Measurements from ENCODE around the gene COX7A1. TPM values are rescaled to one million over a fixed set of nuclear protein-coding genes. Genes with fewer than 3 reads are reported as not detected.

COX7A1 gene
- total RNA-seq, 2 donors from 2014 or later: 6.5 to 28.8 TPM

- H3K27me3 ChIP-seq (replicated peaks; ENCODE audit: insufficient read depth): no peaks in the 10 kb centered on the region
- intact Hi-C loops (cut with DNase I): no loop called here
- H3K9me3 ChIP-seq: no peaks in the 10 kb centered on the region
- no peak overlapping the region for H3K27ac ChIP-seq
- TF ChIP-seq CTCF (IDR thresholded peaks at IDR 0.05) (no peak), POLR2AphosphoS5 (IDR thresholded peaks at IDR 0.05) (no peak), POLR2A (IDR thresholded peaks at IDR 0.05) (no peak)
- peaks cover 11 to 20% of the 10 kb centered on the region in 2 donors for H3K36me3 ChIP-seq
- whole genome bisulfite sequencing: 91% methylated on average over 14 of the region's 14 CpGs
- H3K4me3 ChIP-seq: no peak overlapping the region
- H3K4me1 ChIP-seq (replicated peaks): peaks cover 6% of the 10 kb centered on the region
- DNase-seq (ENCODE audit: low spot score): no peak
These were observed 10.2 kb downstream of the COX7A1 start for GRCh38 chr19:36142046-36142445.

- DNase-seq (ENCODE audit: low spot score): peak; percentile 84
- WGBS: 26% methylated on average over 33 of the region's 42 CpGs
- peak overlapping the region; percentile 59 to 87 for H3K4me3 ChIP-seq
- H3K36me3 ChIP-seq: peaks cover 11 to 15% of the 10 kb centered on the region in 2 donors
- intact Hi-C loops (cut with DNase I): no loop called here
- H3K27me3 ChIP-seq (replicated peaks; ENCODE audit: insufficient read depth): no peaks in the 10 kb centered on the region
- no peaks in the 10 kb centered on the region for H3K9me3 ChIP-seq
- TF ChIP-seq CTCF (IDR thresholded peaks at IDR 0.05): no peak
- TF ChIP-seq POLR2A (IDR thresholded peaks at IDR 0.05): peak; percentile 77
- peak; percentile 78 for TF ChIP-seq POLR2AphosphoS5 (IDR thresholded peaks at IDR 0.05)
- peaks cover 11% of the 10 kb centered on the region for H3K4me1 ChIP-seq (replicated peaks)
- peak overlapping the region; percentile 92 to 96 for H3K27ac ChIP-seq
These were observed 11.0 kb downstream of the COX7A1 start for GRCh38 chr19:36141039-36141927.

- peak overlapping the region; percentile 92 to 96 for H3K27ac ChIP-seq
- no peaks in the 10 kb centered on the region for H3K9me3 ChIP-seq
- H3K4me1 ChIP-seq (replicated peaks): peaks cover 12% of the 10 kb centered on the region
- peaks cover 3 to 7% of the 10 kb centered on the region in 2 donors for H3K36me3 ChIP-seq
- TF ChIP-seq POLR2A (IDR thresholded peaks at IDR 0.05) (no peak), CTCF (IDR thresholded peaks at IDR 0.05) (no peak), POLR2AphosphoS5 (IDR thresholded peaks at IDR 0.05) (no peak)
- intact Hi-C loops (cut with DNase I): no loop called here
- under 1% methylated on average over 31 of the region's 31 CpGs for WGBS
- peak; percentile 30 for DNase-seq (ENCODE audit: low spot score)
- H3K27me3 ChIP-seq (replicated peaks; ENCODE audit: insufficient read depth): no peaks in the 10 kb centered on the region
- H3K4me3 ChIP-seq: peak overlapping the region; percentile 59 to 87
These were observed 11.8 kb downstream of the COX7A1 start for GRCh38 chr19:36140304-36141038.

GRCh38 chr19:36139473-36140303 lies 12.6 kb downstream of the COX7A1 start, which contains the start of gene CAPNS1:
Gene CAPNS1, plus strand, starts transcription at chr19:36140066. Its CDS starts 946 bp downstream, at chr19:36141012.
- 1% methylated on average over 55 of the region's 75 CpGs for WGBS
- peak; percentile 97 for DNase-seq (ENCODE audit: low spot score)
- peaks cover 3 to 6% of the 10 kb centered on the region in 2 donors for H3K36me3 ChIP-seq
- H3K27ac ChIP-seq: peak within 1 kb of the TSS; percentile 92 to 96
- intact Hi-C loops (cut with DNase I): no loop called here
- H3K4me3 ChIP-seq: peak within 1 kb of the TSS; percentile 59 to 87
- H3K27me3 ChIP-seq (replicated peaks; ENCODE audit: insufficient read depth): no peaks in the 10 kb centered on the region
- no peaks in the 10 kb centered on the region for H3K9me3 ChIP-seq
- peak in 1 of 4 experiments; percentile 5 for TF ChIP-seq CTCF (IDR thresholded peaks at IDR 0.05)
- TF ChIP-seq POLR2AphosphoS5 (IDR thresholded peaks at IDR 0.05): peak; percentile 94
- TF ChIP-seq POLR2A (IDR thresholded peaks at IDR 0.05): peak; percentile 98
- peaks cover 12% of the 10 kb centered on the region for H3K4me1 ChIP-seq (replicated peaks)
